ENCODE results near the gene ANO3.

GRCh38 chr11:26553182-26553581 is 221.3 kb downstream of the ANO3 start:
- TF ChIP-seq CTCF (IDR thresholded peaks at IDR 0.05; ENCODE audit: low read depth, low read length, missing input control) (no peak), JUND (IDR thresholded peaks at IDR 0.05) (no peak), ZBTB33 (IDR thresholded peaks at IDR 0.05) (no peak), YY1 (IDR thresholded peaks at IDR 0.05) (no peak), RXRA (IDR thresholded peaks at IDR 0.05) (no peak)
